Measurements from ENCODE around the gene PHLDA1. TPM values are rescaled to one million over a fixed set of nuclear protein-coding genes. Genes with fewer than 3 reads are reported as not detected.
"Not testable (repeated sequence)": the region's sequence is repeated elsewhere in the genome, so short reads cannot be mapped to it uniquely, and the experiment has no call there.

Gene PHLDA1
- total RNA-seq, 1 donor from 2014 or later = 5.2 TPM

- no peak for DNase-seq (ENCODE audit: low spot score)
These were observed 12.9 kb downstream of the PHLDA1 start for GRCh38 chr12:76018672-76019071.

DNA sequence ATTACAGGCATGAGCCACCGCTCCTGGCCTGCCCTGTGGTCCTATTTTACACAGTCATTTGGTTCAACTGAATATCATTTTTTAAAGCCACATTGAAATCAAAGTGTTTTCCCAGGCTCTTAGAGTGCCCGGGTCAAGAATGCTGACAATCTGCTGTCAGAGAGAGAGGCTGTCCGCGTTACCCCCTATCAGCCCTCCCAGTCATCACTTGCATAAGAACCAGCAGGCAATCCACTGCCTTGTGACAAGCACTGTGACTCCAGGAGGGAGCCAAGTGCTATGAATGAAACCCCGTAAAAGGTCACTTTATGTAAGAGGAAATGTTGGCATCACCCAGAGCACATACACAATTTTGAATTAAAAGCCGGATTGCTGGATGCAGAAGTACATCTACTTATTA lies 13.5 kb downstream of the PHLDA1 start:
- DNase-seq (ENCODE audit: low spot score) = no peak

GRCh38 chr12:76014007-76014406 lies 17.6 kb downstream of the PHLDA1 start:
- no peak for DNase-seq (ENCODE audit: low spot score)

DNA sequence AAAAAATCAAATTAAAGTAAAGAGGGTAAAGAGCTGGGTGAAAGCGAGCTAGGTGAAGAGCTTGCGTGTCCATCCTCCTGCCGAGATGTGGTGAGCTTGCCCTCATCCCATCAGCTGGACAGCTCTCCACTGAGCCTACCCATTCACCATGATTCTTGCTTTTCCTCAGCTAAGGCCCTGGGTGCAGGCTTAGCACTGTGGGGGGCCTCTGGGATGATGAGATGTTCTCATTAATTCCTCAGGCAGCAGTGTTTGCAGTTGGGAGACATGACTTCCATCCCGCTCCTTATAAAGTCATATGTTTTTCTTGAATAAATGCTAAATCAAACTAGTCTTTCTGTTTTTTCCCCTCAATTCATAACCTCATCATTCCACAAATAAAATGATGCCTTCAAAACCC lies 18.0 kb downstream of the PHLDA1 start:
- no peak for DNase-seq (ENCODE audit: low spot score)

GRCh38 chr12:76012644-76013043 lies 18.9 kb downstream of the PHLDA1 start:
- no peak for DNase-seq (ENCODE audit: low spot score)

- DNase-seq (ENCODE audit: low spot score) = no peak
These were observed 20.7 kb downstream of the PHLDA1 start for GRCh38 chr12:76010732-76011458.

DNA sequence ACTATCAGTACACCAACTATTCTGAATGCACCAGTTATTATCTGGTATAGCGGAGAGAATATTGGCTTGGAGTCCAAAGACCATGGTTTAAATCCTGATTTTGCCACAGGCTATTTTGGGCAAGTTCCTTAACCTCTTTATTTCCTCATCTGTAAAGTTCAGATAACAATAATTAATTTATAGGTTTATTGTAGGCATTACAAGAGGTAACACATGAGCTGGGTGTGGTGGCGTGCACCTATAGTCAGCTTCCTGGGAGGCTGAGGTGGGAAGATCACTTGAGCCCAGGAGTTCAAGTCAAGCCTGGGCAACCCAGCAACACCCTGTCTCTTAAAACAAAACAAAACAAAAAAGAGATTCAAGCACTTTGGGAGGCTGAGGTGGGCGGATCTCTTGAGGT lies 23.1 kb downstream of the PHLDA1 start:
- no peak for DNase-seq (ENCODE audit: low spot score)

DNA sequence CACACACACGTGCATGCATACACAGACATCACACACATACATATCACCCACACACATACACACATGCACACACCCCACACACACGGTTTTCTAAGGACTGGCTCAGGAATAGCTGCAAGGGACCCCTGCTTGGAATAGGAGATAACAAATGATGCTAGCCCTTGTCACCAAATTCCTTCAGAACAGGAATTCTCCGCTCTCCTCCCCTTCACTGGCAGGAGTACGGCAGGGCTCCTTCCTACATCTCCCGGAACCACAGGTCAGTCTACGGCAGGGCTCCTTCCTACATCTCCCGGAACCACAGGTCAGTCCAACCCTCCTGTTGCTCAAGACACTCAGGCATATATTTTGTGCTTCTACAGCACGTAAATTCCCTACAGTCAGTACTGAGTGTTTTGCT lies 23.9 kb downstream of the PHLDA1 start:
- no peak for DNase-seq (ENCODE audit: low spot score)

DNA sequence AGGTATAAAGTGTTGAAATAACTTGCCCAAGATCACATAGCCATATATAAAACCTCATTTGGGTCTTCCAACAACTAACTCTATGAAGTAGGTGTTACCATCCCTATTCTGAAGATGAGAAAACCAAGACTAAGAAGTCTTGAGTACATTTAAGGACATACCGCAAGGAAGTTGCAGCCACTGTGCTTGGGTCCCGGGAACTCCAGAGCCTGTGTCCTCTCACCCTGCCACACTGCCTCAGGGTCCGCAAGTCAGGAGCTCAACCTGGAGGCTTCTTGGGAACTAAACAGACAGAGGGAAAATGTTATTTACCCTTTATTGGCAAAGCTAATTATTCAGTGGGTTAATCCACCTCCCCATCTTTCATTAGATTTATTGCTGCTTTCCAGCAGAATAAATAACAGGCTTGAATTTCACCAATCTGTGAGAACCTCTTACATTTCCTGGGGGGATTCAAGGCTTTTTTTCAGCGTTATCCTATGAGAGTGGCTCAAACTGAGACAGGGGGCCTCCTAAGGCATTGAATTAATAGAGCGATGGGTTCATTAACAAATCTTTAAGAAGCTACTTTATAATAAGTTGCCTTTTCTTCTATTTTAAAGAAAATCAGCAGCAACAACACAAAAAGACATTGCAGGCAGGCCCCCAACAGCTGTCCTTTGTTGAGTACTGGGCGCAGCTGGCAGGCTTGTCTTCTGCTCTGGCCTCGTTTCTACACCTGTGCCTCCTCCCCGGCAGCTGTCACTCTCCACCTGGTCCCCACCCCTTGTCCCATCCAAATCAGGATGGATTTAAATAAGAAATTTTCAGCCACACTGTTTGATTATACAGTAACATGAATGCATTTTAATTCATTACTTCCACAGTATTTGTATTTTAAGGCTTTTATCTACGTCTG lies 25.3 kb downstream of the PHLDA1 start:
- no peak for DNase-seq (ENCODE audit: low spot score)

- no peak for DNase-seq (ENCODE audit: low spot score)
These were observed 28.3 kb downstream of the PHLDA1 start for GRCh38 chr12:76003355-76003638.

GRCh38 chr12:76002598-76003354 lies 28.8 kb downstream of the PHLDA1 start:
- DNase-seq (ENCODE audit: low spot score) = no peak

DNA sequence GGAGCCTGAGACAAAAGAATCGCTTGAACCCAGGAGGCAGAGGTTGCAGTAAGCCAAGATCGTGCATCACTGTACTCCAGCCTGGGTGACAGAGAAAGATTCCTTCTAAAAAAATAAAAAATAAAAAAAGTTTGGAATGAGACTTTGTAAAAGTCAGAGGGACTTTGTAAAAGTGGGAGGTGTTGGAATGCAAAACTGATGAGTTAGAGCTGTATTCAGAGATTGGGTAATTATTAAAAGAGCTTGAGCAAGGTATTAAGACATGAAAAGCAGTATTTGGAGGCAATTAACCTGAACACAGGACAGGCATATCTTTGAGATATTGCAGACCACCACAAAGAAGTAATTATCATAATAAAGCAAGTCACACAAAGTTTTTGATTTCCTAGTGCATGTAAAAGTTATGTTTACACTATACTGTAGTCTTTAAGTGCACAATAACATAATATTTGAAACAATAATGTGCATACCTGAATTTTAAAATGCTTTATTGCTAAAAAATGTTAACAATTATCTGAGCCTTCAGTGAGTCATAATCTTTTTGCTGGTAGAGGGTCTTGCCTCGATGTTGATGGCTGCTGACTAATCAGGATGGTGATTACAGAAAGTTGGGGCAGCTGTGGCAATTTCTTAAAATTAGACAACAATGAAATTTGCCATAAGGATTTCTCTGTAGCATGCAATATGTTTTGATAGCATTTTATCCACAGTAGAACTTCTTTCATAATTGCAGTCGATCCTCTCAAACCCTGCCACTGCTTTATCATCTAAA lies 33.1 kb downstream of the PHLDA1 start:
- no peak for DNase-seq (ENCODE audit: low spot score)

- no peak for DNase-seq (ENCODE audit: low spot score)
These were observed 33.9 kb downstream of the PHLDA1 start for GRCh38 chr12:75997658-75998057.

- no peak for DNase-seq (ENCODE audit: low spot score)
These were observed 34.6 kb downstream of the PHLDA1 start for GRCh38 chr12:75996861-75997447.

- no peak for DNase-seq (ENCODE audit: low spot score)
These were observed 35.9 kb downstream of the PHLDA1 start for GRCh38 chr12:75995691-75996090.

DNA sequence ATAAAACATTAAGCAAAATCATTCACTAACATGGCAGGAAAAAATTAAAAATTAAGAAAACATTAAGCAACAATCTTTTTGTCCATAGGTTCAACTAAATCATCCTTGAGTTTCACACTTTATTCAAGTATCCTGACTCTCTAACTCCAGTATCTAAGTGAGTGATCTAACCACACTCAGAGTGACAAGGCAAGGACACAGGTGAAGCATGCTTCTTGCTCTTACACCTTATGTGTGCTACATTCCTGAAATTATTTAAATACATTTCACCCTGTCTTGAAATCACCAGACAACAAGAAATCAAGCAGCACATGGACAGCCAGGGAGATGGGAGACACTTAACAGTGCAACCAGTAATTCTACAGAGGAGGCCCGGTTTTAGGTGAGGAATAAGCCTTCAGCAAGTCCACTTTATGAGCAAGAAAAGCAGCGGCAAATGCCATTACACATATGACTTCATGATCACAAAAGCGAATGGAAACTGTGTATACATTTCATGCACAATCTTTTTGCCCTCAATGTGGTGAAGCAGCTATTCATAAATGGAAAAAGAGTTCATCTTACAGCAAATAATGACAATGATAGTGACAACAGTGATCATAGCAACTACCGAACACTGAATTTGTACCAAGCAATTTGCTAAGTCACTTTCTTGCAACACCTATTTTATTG lies 37.4 kb downstream of the PHLDA1 start:
- no peak for DNase-seq (ENCODE audit: low spot score)

- no peak for DNase-seq (ENCODE audit: low spot score)
These were observed 39.8 kb downstream of the PHLDA1 start for GRCh38 chr12:75991753-75992152.

DNA sequence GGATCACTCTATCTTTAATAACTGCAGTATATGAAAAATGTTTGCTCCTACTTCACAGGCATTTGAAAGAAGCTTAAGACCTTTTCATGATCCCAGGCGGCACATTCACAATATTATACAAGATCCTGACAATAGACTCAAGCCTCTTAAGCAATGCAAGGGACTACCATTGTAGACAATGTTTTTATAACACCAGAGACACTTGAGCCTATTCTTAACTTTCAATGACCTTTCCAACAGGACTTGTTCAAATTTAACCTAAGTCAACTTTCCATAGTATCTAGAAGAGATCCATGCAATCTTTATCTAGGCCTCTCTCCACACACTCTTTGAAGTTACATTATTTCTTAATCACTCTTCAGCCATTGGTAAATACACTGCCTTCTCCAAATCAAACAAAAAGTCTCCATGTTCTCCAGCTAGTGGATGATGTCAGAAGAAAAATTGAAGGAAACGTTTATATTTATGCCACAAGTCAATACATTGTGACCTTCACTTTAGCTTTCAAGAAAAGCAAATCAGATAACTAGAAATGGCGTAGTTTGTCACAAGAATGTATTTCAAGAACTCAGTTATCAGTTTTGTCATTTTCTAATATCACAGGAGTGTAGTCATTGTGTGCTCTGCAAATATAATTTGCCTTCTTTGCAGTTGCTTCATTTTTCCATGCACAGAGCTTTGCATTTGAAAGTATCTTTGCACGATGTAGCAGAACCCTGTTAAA lies 41.2 kb downstream of the PHLDA1 start:
- no peak for DNase-seq (ENCODE audit: low spot score)

GRCh38 chr12:75987709-75988108 lies 43.9 kb downstream of the PHLDA1 start:
- DNase-seq (ENCODE audit: low spot score) = not testable (repeated sequence)
